ENCODE data around the gene COPZ2.
"Not testable (repeated sequence)": the region's sequence is repeated elsewhere in the genome, so short reads cannot be mapped to it uniquely, and the experiment has no call there.

Gene COPZ2

GRCh38 chr17:48045316-48046001 lies 7.9 kb upstream of the COPZ2 start:
- no peak for DNase-seq (ENCODE audit: low read depth, low spot score)
- no peak for TF ChIP-seq CTCF (IDR thresholded peaks at IDR 0.05; ENCODE audit: low read depth, low read length)
- no peak overlapping the region for H3K4me3 ChIP-seq (ENCODE audit: low read depth, low read length)
- in situ Hi-C loops (cut with HindIII; ENCODE audit: low sequenced_read_pairs): no loop called here

- no peak overlapping the region for H3K4me3 ChIP-seq (ENCODE audit: low read depth, low read length)
- no peak for DNase-seq (ENCODE audit: low read depth, low spot score)
- no peak for TF ChIP-seq CTCF (IDR thresholded peaks at IDR 0.05; ENCODE audit: low read depth, low read length)
- in situ Hi-C loops (cut with HindIII; ENCODE audit: low sequenced_read_pairs): no loop called here
Observed at GRCh38 chr17:48044851-48045250, 7.3 kb upstream of the COPZ2 start.

- no peak for DNase-seq (ENCODE audit: low read depth, low spot score)
- in situ Hi-C loops (cut with HindIII; ENCODE audit: low sequenced_read_pairs): no loop called here
- TF ChIP-seq CTCF (IDR thresholded peaks at IDR 0.05; ENCODE audit: low read depth, low read length): no peak
- H3K4me3 ChIP-seq (ENCODE audit: low read depth, low read length): no peak overlapping the region
Observed at GRCh38 chr17:48043176-48043575, 5.6 kb upstream of the COPZ2 start.

GRCh38 chr17:48038687-48039086 lies 1.1 kb upstream of the COPZ2 start:
- in situ Hi-C loops (cut with HindIII; ENCODE audit: low sequenced_read_pairs): no loop called here
- DNase-seq (ENCODE audit: low read depth, low spot score): no peak
- no peak for TF ChIP-seq CTCF (IDR thresholded peaks at IDR 0.05; ENCODE audit: low read depth, low read length)
- H3K4me3 ChIP-seq (ENCODE audit: low read depth, low read length): no peak overlapping the region

GRCh38 chr17:48037838-48038323 lies 284 bp upstream of the COPZ2 start:
- TF ChIP-seq CTCF (IDR thresholded peaks at IDR 0.05; ENCODE audit: low read depth, low read length): no peak
- peak overlapping the region; percentile 27 for H3K4me3 ChIP-seq (ENCODE audit: low read depth, low read length)
- in situ Hi-C loops (cut with HindIII; ENCODE audit: low sequenced_read_pairs): no loop called here
- DNase-seq (ENCODE audit: low read depth, low spot score): no peak

GRCh38 chr17:48036693-48037035 lies 933 bp downstream of the COPZ2 start:
- no peak for TF ChIP-seq CTCF (IDR thresholded peaks at IDR 0.05; ENCODE audit: low read depth, low read length)
- in situ Hi-C loops (cut with HindIII; ENCODE audit: low sequenced_read_pairs): no loop called here
- no peak for DNase-seq (ENCODE audit: low read depth, low spot score)
- peak overlapping the region; percentile 62 for H3K4me3 ChIP-seq (ENCODE audit: low read depth, low read length)

GRCh38 chr17:48034734-48035133 lies 2.9 kb downstream of the COPZ2 start:
- H3K4me3 ChIP-seq (ENCODE audit: low read depth, low read length); DNase-seq (ENCODE audit: low read depth, low spot score); in situ Hi-C loops (cut with HindIII; ENCODE audit: low sequenced_read_pairs): not testable (repeated sequence)

Measured in astrocyte of the spinal cord (primary cell).